ENCODE data around the gene KCNH1. TPM values are rescaled to one million over a fixed set of nuclear protein-coding genes. Genes with fewer than 3 reads are reported as not detected.

KCNH1 gene
- total RNA-seq, 1 experiment from 2014 or later = not detected

DNA sequence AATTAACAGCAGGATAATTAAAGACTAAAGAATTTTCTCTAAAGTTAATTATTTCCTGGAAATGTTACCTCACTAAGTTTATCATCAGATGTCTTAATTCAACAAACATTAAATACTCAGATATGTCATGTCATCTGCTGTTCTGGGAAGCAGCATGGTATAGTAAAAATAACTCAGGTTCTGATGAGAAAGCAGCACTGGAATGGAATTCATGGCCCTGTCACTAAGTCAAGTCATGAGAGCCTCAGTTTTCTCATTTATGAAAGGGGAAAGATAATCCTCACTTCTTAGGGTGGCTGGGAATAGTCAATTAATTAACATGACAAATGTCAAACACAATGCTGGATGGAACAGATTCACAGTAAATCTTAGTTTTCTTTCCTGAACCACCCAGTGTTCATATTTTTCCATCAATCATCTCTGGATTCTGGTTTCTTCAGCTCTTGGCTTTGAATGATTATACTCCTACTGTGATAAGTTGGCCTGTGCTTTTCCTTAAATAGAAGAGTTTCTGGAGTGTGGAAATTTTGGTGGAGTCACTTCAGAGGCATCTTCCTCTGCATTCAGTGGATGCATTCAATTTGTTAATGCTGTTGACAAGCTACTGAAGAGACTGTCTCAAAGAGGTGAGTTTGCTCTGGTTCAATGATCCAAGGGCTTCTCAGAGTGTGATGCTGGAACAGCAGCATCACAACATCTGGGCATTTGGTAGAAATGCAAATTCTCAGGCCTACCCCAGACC, 319.4 kb downstream of the KCNH1 start:
- Histone ChIP-seq H2AFZ (ENCODE audit: low read depth, low read length, poor library complexity, severe bottlenecking) (no peak overlapping the region), H3K9ac (ENCODE audit: low read length) (no peak overlapping the region), H3K4me3 (replicated peaks in 1 of 2; ENCODE audit: low read depth in 1 of 2, low read length in 2 of 2) (no peak overlapping the region), H3K9me2 (ENCODE audit: insufficient read depth) (no peaks in the 10 kb centered on the region), H3K79me2 (ENCODE audit: insufficient read depth, low read length) (no peaks in the 10 kb centered on the region), H3K27ac (ENCODE audit: low read depth, low read length) (no peak overlapping the region), H4K20me1 (ENCODE audit: insufficient read depth) (no peaks in the 10 kb centered on the region), H3K36me3 (ENCODE audit: control insufficient read depth in 1 of 2, insufficient read depth in 2 of 2, low read length in 2 of 2) (no peaks in the 10 kb centered on the region), H3K9me3 (ENCODE audit: control insufficient read depth in 1 of 2, insufficient read depth in 1 of 2, low read depth in 1 of 2, low read length in 2 of 2) (no peaks in the 10 kb centered on the region), H3K4me2 (ENCODE audit: low read length) (no peak overlapping the region), H3K4me1 (ENCODE audit: control insufficient read depth in 1 of 2, insufficient read depth in 2 of 2, low read length in 2 of 2) (no peaks in the 10 kb centered on the region), H3K27me3 (ENCODE audit: insufficient read depth, low read length) (peaks cover 12% of the 10 kb centered on the region; the same call in 1 of the 2 replicates)
- ChIA-PET POLR2A (no interaction called here), RAD21 (ENCODE audit: low non-redundant PET in 1 of 2, low total read pairs in 2 of 2, uncharacterized antibody in 2 of 2, unreplicated experiment in 2 of 2) (no interaction called here), CTCF (no interaction called here)
- ATAC-seq (no peak), DNase-seq (ENCODE audit: low read depth, low spot score) (no peak)
- no TSS peak for BruUV-seq (replicated peaks)
- no peak for TF ChIP-seq RAD21 (IDR thresholded peaks at IDR 0.05; ENCODE audit: low read depth)
- no peak for TF ChIP-seq POLR2AphosphoS5 (IDR thresholded peaks at IDR 0.05; ENCODE audit: low read depth, low read length)
- TF ChIP-seq EZH2phosphoT487 (IDR thresholded peaks at IDR 0.05; ENCODE audit: borderline replicate concordance) = no peak
- no peak for TF ChIP-seq ELF1 (IDR thresholded peaks at IDR 0.05; ENCODE audit: borderline replicate concordance, low read depth)
- intact Hi-C loops (cut with micrococcal nuclease) = no loop called here

- no peak overlapping the region for H3K9ac ChIP-seq (ENCODE audit: low read length)
These were observed 332.4 kb downstream of the KCNH1 start for GRCh38 chr1:210801501-210801900.

More at GRCh38 chr1:210801501-210801900, 332.4 kb downstream of the KCNH1 start:
- no peak overlapping the region for H3K27ac ChIP-seq (ENCODE audit: low read depth, low read length)
- no peaks in the 10 kb centered on the region for H3K9me3 ChIP-seq (ENCODE audit: control insufficient read depth in 1 of 2, insufficient read depth in 1 of 2, low read depth in 1 of 2, low read length in 2 of 2)
- no peak overlapping the region for H3K4me3 ChIP-seq (replicated peaks in 1 of 2; ENCODE audit: low read depth in 1 of 2, low read length in 2 of 2)
- ChIA-PET CTCF (no interaction called here), RAD21 (ENCODE audit: low non-redundant PET in 1 of 2, low total read pairs in 2 of 2, uncharacterized antibody in 2 of 2, unreplicated experiment in 2 of 2) (no interaction called here), POLR2A (no interaction called here)
- H3K36me3 ChIP-seq (ENCODE audit: control insufficient read depth in 1 of 2, insufficient read depth in 2 of 2, low read length in 2 of 2) = no peaks in the 10 kb centered on the region
- H3K9me2 ChIP-seq (ENCODE audit: insufficient read depth) = no peaks in the 10 kb centered on the region
- no peaks in the 10 kb centered on the region for H3K4me1 ChIP-seq (ENCODE audit: control insufficient read depth in 1 of 2, insufficient read depth in 2 of 2, low read length in 2 of 2)
- TF ChIP-seq SRF (IDR thresholded peaks at IDR 0.05; ENCODE audit: low read depth) (no peak), RAD21 (IDR thresholded peaks at IDR 0.05; ENCODE audit: low read depth) (no peak), POLR2AphosphoS5 (IDR thresholded peaks at IDR 0.05; ENCODE audit: low read depth, low read length) (no peak)
- TF ChIP-seq, protein P1, sequence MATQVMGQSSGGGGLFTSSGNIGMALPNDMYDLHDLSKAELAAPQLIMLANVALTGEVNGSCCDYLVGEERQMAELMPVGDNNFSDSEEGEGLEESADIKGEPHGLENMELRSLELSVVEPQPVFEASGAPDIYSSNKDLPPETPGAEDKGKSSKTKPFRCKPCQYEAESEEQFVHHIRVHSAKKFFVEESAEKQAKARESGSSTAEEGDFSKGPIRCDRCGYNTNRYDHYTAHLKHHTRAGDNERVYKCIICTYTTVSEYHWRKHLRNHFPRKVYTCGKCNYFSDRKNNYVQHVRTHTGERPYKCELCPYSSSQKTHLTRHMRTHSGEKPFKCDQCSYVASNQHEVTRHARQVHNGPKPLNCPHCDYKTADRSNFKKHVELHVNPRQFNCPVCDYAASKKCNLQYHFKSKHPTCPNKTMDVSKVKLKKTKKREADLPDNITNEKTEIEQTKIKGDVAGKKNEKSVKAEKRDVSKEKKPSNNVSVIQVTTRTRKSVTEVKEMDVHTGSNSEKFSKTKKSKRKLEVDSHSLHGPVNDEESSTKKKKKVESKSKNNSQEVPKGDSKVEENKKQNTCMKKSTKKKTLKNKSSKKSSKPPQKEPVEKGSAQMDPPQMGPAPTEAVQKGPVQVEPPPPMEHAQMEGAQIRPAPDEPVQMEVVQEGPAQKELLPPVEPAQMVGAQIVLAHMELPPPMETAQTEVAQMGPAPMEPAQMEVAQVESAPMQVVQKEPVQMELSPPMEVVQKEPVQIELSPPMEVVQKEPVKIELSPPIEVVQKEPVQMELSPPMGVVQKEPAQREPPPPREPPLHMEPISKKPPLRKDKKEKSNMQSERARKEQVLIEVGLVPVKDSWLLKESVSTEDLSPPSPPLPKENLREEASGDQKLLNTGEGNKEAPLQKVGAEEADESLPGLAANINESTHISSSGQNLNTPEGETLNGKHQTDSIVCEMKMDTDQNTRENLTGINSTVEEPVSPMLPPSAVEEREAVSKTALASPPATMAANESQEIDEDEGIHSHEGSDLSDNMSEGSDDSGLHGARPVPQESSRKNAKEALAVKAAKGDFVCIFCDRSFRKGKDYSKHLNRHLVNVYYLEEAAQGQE (IDR thresholded peaks at IDR 0.05; ENCODE audit: low read depth) = no peak
- no peak for ATAC-seq
- H3K79me2 ChIP-seq (ENCODE audit: insufficient read depth, low read length) = no peaks in the 10 kb centered on the region
- H2AFZ ChIP-seq (ENCODE audit: low read depth, low read length, poor library complexity, severe bottlenecking) = no peak overlapping the region
- intact Hi-C loops (cut with micrococcal nuclease) = no loop called here
- no peaks in the 10 kb centered on the region for H4K20me1 ChIP-seq (ENCODE audit: insufficient read depth)
- BruUV-seq (replicated peaks) = no TSS peak
- DNase-seq (ENCODE audit: low read depth, low spot score) = no peak
- H3K27me3 ChIP-seq (ENCODE audit: insufficient read depth, low read length) = peaks cover 14% of the 10 kb centered on the region
- H3K4me2 ChIP-seq (ENCODE audit: low read length) = no peak overlapping the region

Measured in HCT116 (cell line).